Adrenal gland (tissue), 5 donors: ENCODE measurements around the gene ZNF683.

ENCODE experiments used
- POLR2A ChIP-seq, 2 donors: fragments of 450-650 bp; IDR thresholded peaks; one replicate each; pipeline ENCODE4 v1.6.1; 2017; ENCODE audit warnings: antibody characterized with exemption in 2 of 2, mild to moderate bottlenecking in 2 of 2, moderate library complexity in 1 of 2
- TF ChIP-seq, protein P1 (sequence below), 6 experiments: fragments of 450-650 bp in 4 of 6; fragments of 200-600 bp in 2 of 6; sonication (generic) in 1 of 6; IDR thresholded peaks; 1 replicate in 5 of 6; 2 replicates in 1 of 6; pipeline versions ENCODE4 v1.5.1 to v1.8.0; 2016 to 2021; ENCODE audit warnings: antibody characterized with exemption in 6 of 6, mild to moderate bottlenecking in 2 of 6, moderate library complexity in 1 of 6
- donor health status: DM: no; HTN: no; CAD: no.

DNA sequence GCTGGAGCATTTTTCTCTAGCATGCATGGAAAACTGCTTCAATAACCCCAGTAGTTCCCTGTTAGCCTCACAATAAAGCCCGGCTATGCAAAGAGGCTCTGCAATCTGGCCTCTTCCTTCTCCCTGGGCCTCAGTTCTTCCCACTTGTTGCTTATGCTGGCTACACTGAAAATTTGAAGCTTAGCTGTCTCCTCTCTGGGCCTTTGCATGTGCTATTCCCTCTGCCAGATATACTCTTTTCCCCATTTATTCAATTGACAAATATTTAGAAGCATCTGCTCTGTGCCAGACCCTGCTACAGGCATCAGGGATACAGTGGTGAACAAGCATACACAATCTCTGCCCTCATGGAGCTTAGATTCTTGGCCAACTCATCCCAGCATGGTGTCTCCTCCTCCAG, 33.9 kb downstream of the ZNF683 start:
- no peak for TF ChIP-seq POLR2A (IDR thresholded peaks at IDR 0.05)
- TF ChIP-seq, protein P1, sequence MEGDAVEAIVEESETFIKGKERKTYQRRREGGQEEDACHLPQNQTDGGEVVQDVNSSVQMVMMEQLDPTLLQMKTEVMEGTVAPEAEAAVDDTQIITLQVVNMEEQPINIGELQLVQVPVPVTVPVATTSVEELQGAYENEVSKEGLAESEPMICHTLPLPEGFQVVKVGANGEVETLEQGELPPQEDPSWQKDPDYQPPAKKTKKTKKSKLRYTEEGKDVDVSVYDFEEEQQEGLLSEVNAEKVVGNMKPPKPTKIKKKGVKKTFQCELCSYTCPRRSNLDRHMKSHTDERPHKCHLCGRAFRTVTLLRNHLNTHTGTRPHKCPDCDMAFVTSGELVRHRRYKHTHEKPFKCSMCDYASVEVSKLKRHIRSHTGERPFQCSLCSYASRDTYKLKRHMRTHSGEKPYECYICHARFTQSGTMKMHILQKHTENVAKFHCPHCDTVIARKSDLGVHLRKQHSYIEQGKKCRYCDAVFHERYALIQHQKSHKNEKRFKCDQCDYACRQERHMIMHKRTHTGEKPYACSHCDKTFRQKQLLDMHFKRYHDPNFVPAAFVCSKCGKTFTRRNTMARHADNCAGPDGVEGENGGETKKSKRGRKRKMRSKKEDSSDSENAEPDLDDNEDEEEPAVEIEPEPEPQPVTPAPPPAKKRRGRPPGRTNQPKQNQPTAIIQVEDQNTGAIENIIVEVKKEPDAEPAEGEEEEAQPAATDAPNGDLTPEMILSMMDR (IDR thresholded peaks at IDR 0.05): no peak
